Nephron progenitor cell (in vitro differentiated cells): ENCODE data around the gene CCT3.

Experiments
- DNase-seq: peaks from one replicate; pipeline ENCODE4 v3.0.0; 2021
- H3K27ac Mint-ChIP-seq: 2 replicates; pipeline ENCODE4 v1.8.0; 2021; ENCODE audit warnings: mild to moderate bottlenecking, moderate library complexity, mixed read lengths
- H3K27me3 Mint-ChIP-seq: 2 replicates; pipeline ENCODE4 v1.8.0; 2021; ENCODE audit warnings: mild to moderate bottlenecking, low read depth, mixed read lengths; ENCODE audit not compliant: poor library complexity
- H3K36me3 Mint-ChIP-seq: 2 replicates; pipeline ENCODE4 v1.8.0; 2021; ENCODE audit warnings: low read depth, mixed read lengths
- H3K4me1 Mint-ChIP-seq: 2 replicates; pipeline ENCODE4 v1.8.0; 2021; ENCODE audit warnings: mixed read lengths
- H3K4me3 Mint-ChIP-seq: 2 replicates; pipeline ENCODE4 v1.8.0; 2021; ENCODE audit warnings: mild to moderate bottlenecking, moderate library complexity, mixed read lengths
- H3K9me3 Mint-ChIP-seq: 2 replicates; pipeline ENCODE4 v1.8.0; 2021; ENCODE audit warnings: mild to moderate bottlenecking, moderate library complexity, mixed read lengths
- CTCF ChIP-seq: fragments of 200-600 bp; sonication (generic); IDR thresholded peaks from 2 replicates; pipeline ENCODE4 v1.5.0; 2021; ENCODE audit warnings: antibody characterized with exemption

The CCT3 gene

GRCh38 chr1:156366378-156367166 is 28.5 kb upstream of the CCT3 start:
- DNase-seq = no peak
- peaks cover 69% of the 10 kb centered on the region for H3K27me3 Mint-ChIP-seq

GRCh38 chr1:156365754-156366153 is 27.7 kb upstream of the CCT3 start:
- no peak for DNase-seq
- Mint-ChIP-seq H3K9me3 (no peaks in the 10 kb centered on the region), H3K4me3 (no peak overlapping the region)

More at GRCh38 chr1:156366378-156367166, 28.5 kb upstream of the CCT3 start:
- H3K4me1 Mint-ChIP-seq = peaks cover 18% of the 10 kb centered on the region
- no peaks in the 10 kb centered on the region for H3K9me3 Mint-ChIP-seq
- TF ChIP-seq CTCF = no peak
- H3K36me3 Mint-ChIP-seq = no peaks in the 10 kb centered on the region
- H3K27ac Mint-ChIP-seq = no peak overlapping the region
- H3K4me3 Mint-ChIP-seq = no peak overlapping the region

GRCh38 chr1:156360534-156360933 is 22.4 kb upstream of the CCT3 start:
- Mint-ChIP-seq H3K9me3 (peaks cover 7% of the 10 kb centered on the region), H3K27ac (no peak overlapping the region), H3K4me3 (no peak overlapping the region), H3K27me3 (peaks cover 70% of the 10 kb centered on the region), H3K36me3 (no peaks in the 10 kb centered on the region), H3K4me1 (peaks cover 20% of the 10 kb centered on the region)
- no peak for DNase-seq
- no peak for TF ChIP-seq CTCF

More at GRCh38 chr1:156365754-156366153, 27.7 kb upstream of the CCT3 start:
- Mint-ChIP-seq H3K36me3 (no peaks in the 10 kb centered on the region), H3K4me1 (peaks cover 18% of the 10 kb centered on the region), H3K27ac (no peak overlapping the region), H3K27me3 (peaks cover 61% of the 10 kb centered on the region)
- TF ChIP-seq CTCF = no peak

GRCh38 chr1:156359973-156360372 is 21.9 kb upstream of the CCT3 start:
- TF ChIP-seq CTCF = no peak
- H3K27me3 Mint-ChIP-seq = peaks cover 70% of the 10 kb centered on the region
- peaks cover 20% of the 10 kb centered on the region for H3K4me1 Mint-ChIP-seq
- H3K27ac Mint-ChIP-seq = no peak overlapping the region
- H3K36me3 Mint-ChIP-seq = no peaks in the 10 kb centered on the region
- H3K4me3 Mint-ChIP-seq = no peak overlapping the region
- peak; percentile 34 for DNase-seq
- H3K9me3 Mint-ChIP-seq = peaks cover 9% of the 10 kb centered on the region

GRCh38 chr1:156359249-156359648 is 21.2 kb upstream of the CCT3 start:
- Mint-ChIP-seq H3K4me3 (no peak overlapping the region), H3K27ac (no peak overlapping the region), H3K4me1 (peaks cover 15% of the 10 kb centered on the region), H3K36me3 (no peaks in the 10 kb centered on the region), H3K27me3 (peaks cover 71% of the 10 kb centered on the region), H3K9me3 (peaks cover 16% of the 10 kb centered on the region)
- no peak for DNase-seq
- no peak for TF ChIP-seq CTCF

- Mint-ChIP-seq H3K4me1 (peaks cover 15% of the 10 kb centered on the region), H3K4me3 (no peak overlapping the region), H3K27me3 (peaks cover 72% of the 10 kb centered on the region), H3K9me3 (peaks cover 20% of the 10 kb centered on the region), H3K36me3 (no peaks in the 10 kb centered on the region), H3K27ac (no peak overlapping the region)
- no peak for TF ChIP-seq CTCF
- DNase-seq = no peak
Observed at GRCh38 chr1:156358641-156359040, 20.5 kb upstream of the CCT3 start.
